T-cell (primary cell): ENCODE measurements around the gene BOC. TPM values are rescaled to one million over a fixed set of nuclear protein-coding genes. Genes with fewer than 3 reads are reported as not detected.
A peak's percentile ranks its signal among the peaks of the same experiment; 100 is the strongest.

Experiments used
- ATAC-seq, 4 experiments: fragments of 200-7000 bp in 3 of 4; fragments of 150-1000 bp in 1 of 4; cut with Tn5 transposase; replicated peaks in 1 of 4; 1 replicate in 3 of 4; 2 replicates in 1 of 4; pipeline ENCODE4 v1.10.0; 2021; ENCODE audit warnings: moderate library complexity in 3 of 4, mild to moderate bottlenecking in 2 of 4, moderate number of reproducible peaks in 1 of 4
- CTCF ChIA-PET, 2 donors: fragments of 300-600 bp; sonication (Branson Sonifier 250); formaldehyde crosslinking; loops; one replicate each; lab custom pipeline; 2022; ENCODE audit warnings: antibody characterized with exemption in 2 of 2; lab: Charles Lee
- POLR2A ChIA-PET, 2 donors: fragments of 300-600 bp; sonication (Branson Sonifier 250); formaldehyde crosslinking; loops; one replicate each; lab custom pipeline; 2022; ENCODE audit warnings: antibody characterized with exemption in 2 of 2; lab: Charles Lee
- DNase-seq, 35 experiments: peaks; one replicate each; pipeline versions ENCODE4 v3.0.0 to v3.0.0-alpha.2; 2013 to 2023
- H3K27ac ChIP-seq: one replicate; pipeline ENCODE4 v1.5.1; 2013; ENCODE audit warnings: low read length
- H3K27me3 ChIP-seq, 2 experiments: replicated peaks in 1 of 2; 1 replicate in 1 of 2; 2 replicates in 1 of 2; pipeline versions ENCODE4 v1.6.1 to v1.7.0; 2013; ENCODE audit warnings: low read length in 1 of 2, mixed read lengths in 1 of 2; ENCODE audit not compliant: control insufficient read depth in 2 of 2, insufficient read depth in 2 of 2; ENCODE audit errors: extremely low read depth in 1 of 2
- H3K36me3 ChIP-seq, 2 donors: 1 replicate in 1 of 2; 2 replicates in 1 of 2; pipeline versions ENCODE4 v1.6.1 to v1.7.0; 2013; ENCODE audit warnings: low read length in 1 of 2; ENCODE audit not compliant: control insufficient read depth in 2 of 2, insufficient read depth in 1 of 2; ENCODE audit errors: extremely low read depth in 1 of 2
- H3K4me1 ChIP-seq, 2 experiments: 1 replicate in 1 of 2; 2 replicates in 1 of 2; pipeline versions ENCODE4 v1.6.1 to v1.7.0; 2013; ENCODE audit warnings: low read length in 2 of 2, mixed read lengths in 1 of 2; ENCODE audit not compliant: insufficient read depth in 2 of 2, control insufficient read depth in 1 of 2; ENCODE audit errors: extremely low read depth in 1 of 2
- H3K4me3 ChIP-seq, 2 donors: 1 replicate in 1 of 2; 2 replicates in 1 of 2; pipeline versions ENCODE4 v1.5.1 to v1.7.0; 2013; ENCODE audit warnings: mild to moderate bottlenecking in 2 of 2, low read length in 1 of 2, moderate library complexity in 1 of 2; ENCODE audit not compliant: control insufficient read depth in 1 of 2; ENCODE audit errors: extremely low read depth in 1 of 2
- H3K9me3 ChIP-seq: 2 replicates; pipeline ENCODE4 v1.7.0; 2013
- H3K27ac Mint-ChIP-seq, 2 donors: one replicate each; pipeline ENCODE4 v1.8.0; 2020 to 2021; ENCODE audit warnings: mild to moderate bottlenecking in 2 of 2, mixed read lengths in 2 of 2
- H3K27me3 Mint-ChIP-seq, 2 donors: one replicate each; pipeline ENCODE4 v1.8.0; 2021 to 2022; ENCODE audit warnings: mixed read lengths in 2 of 2
- H3K36me3 Mint-ChIP-seq: one replicate; pipeline ENCODE4 v1.8.0; 2021; ENCODE audit warnings: mixed read lengths
- H3K4me1 Mint-ChIP-seq, 3 donors: one replicate each; pipeline ENCODE4 v1.8.0; 2020 to 2022; ENCODE audit warnings: mixed read lengths in 3 of 3, mild to moderate bottlenecking in 1 of 3
- H3K4me3 Mint-ChIP-seq, 3 donors: one replicate each; pipeline ENCODE4 v1.8.0; 2020 to 2022; ENCODE audit warnings: mild to moderate bottlenecking in 3 of 3, mixed read lengths in 3 of 3, moderate library complexity in 3 of 3
- H3K9me3 Mint-ChIP-seq, 3 donors: one replicate each; pipeline ENCODE4 v1.8.0; 2020 to 2022; ENCODE audit warnings: mixed read lengths in 3 of 3
- WGBS: methylation state at CpG from one replicate; pipeline ENCODE4 v1.1.5; 2013; ENCODE audit warnings: missing lambda C conversion rate; ENCODE audit not compliant: insufficient coverage; 5-methylcytosine and 5-hydroxymethylcytosine counted together
- total RNA-seq, 35 experiments: library from RNA in 6 of 35; stranded (reverse) in 6 of 35; fragments of 120-200 nt in 1 of 35; gene quantifications; one replicate each; pipeline versions ENCODE4 v1.2.1 to v1.2.4 and lab custom pipeline; 2013 to 2026

BOC gene
- total RNA-seq, 5 donors from 2014 or later (not counting 1 experiment from before 2014, with no cell fraction given) = 0.16 to 0.20 TPM; not detected in 3

DNA sequence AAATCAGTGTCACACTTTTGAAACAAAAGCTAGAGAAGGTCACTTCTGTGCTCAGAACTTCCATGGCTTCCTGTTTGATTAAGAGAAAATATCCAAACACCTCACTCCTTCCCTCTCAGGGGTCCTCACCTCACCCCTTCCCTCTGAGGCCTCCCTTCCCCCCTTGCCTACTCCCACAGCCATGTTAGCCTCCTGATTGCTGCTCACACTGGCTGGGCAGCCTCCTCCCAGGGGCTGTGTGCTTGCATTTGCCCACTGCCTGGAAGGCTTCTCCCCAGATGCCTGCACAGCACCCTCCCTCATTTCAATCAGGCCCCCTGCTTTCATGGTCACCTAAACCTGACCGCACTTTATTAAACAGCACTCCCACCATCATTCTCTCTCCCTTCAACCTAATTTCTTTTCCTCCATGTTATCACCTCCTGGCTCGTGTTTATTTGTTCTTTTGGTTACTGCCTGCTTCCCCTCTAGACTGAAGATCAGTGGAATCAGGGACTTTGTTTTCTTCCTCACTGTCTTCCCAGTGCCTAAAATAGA, 10.4 kb downstream of the BOC start:
- peaks cover 0 to 22% of the 10 kb centered on the region in 2 experiments for H3K27me3 ChIP-seq
- H3K36me3 ChIP-seq = no peaks in the 10 kb centered on the region
- ChIA-PET POLR2A (no interaction called here), CTCF (interaction anchor here in 1 of 2 donors (0.6 kb wide), 1 partner anchor 149 kb away, joined by 6 read pairs; no protein-coding TSS in a partner anchor)
- H3K4me1 ChIP-seq = peaks cover 6 to 8% of the 10 kb centered on the region in 2 experiments
- ATAC-seq (no peak), DNase-seq (no peak)
- Mint-ChIP-seq H3K9me3 (no peaks in the 10 kb centered on the region), H3K27ac (no peak overlapping the region), H3K4me1 (peaks cover 10 to 15% (median 13%) of the 10 kb centered on the region in 3 donors), H3K36me3 (no peaks in the 10 kb centered on the region), H3K27me3 (peaks cover 19 to 47% of the 10 kb centered on the region in 2 donors), H3K4me3 (no peak overlapping the region)
- no peaks in the 10 kb centered on the region for H3K9me3 ChIP-seq
- no peak overlapping the region for H3K4me3 ChIP-seq
- 90% methylated on average over 2 of the region's 2 CpGs for WGBS
- no peak overlapping the region for H3K27ac ChIP-seq

DNA sequence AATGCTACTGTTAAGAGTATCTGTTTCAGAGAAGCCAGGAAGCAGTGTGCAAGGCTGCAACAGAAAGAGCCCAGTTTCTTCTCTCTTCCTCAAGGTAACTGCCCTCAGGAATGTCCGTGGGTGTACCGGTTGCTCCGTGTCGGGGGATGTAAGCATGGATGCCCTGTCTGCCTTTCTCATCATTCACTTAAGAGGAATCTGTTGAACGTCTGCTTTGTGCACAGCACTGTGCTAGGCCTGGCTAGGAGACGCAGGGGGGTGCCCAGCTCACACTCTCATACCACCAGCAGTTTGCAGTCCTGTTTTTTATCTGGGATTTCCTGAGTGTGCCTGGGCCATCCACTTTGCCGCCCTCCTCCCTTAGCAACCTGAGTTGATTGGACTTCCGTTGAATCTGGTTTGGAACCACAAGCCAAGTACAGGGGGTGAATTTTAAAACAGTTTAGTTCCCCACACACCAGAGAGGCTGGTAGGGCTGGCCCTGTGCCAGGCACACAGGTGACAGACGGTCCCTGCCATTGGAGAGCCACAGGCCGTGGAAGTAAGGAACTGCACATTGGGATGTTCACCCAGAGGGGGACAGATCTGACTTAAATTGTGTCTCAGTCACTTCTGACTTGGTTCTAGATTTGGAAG, 11.2 kb downstream of the BOC start:
- Mint-ChIP-seq H3K4me3 (no peak overlapping the region), H3K27me3 (peaks cover 19 to 43% of the 10 kb centered on the region in 2 donors), H3K36me3 (no peaks in the 10 kb centered on the region), H3K4me1 (peaks cover 10 to 15% (median 13%) of the 10 kb centered on the region in 3 donors), H3K27ac (no peak overlapping the region), H3K9me3 (no peaks in the 10 kb centered on the region)
- H3K27me3 ChIP-seq = peaks cover 0 to 22% of the 10 kb centered on the region in 2 experiments
- WGBS = 60% methylated on average over 7 of the region's 10 CpGs
- no peaks in the 10 kb centered on the region for H3K9me3 ChIP-seq
- no peak overlapping the region for H3K4me3 ChIP-seq
- ChIA-PET POLR2A (no interaction called here), CTCF (interaction anchor here in 1 of 2 donors (0.6 kb wide), 1 partner anchor 150 kb away, joined by 6 read pairs; no protein-coding TSS in a partner anchor)
- H3K36me3 ChIP-seq = no peaks in the 10 kb centered on the region
- DNase-seq (no peak), ATAC-seq (no peak)
- no peak overlapping the region for H3K27ac ChIP-seq
- H3K4me1 ChIP-seq = peaks cover 6 to 8% of the 10 kb centered on the region in 2 experiments

DNA sequence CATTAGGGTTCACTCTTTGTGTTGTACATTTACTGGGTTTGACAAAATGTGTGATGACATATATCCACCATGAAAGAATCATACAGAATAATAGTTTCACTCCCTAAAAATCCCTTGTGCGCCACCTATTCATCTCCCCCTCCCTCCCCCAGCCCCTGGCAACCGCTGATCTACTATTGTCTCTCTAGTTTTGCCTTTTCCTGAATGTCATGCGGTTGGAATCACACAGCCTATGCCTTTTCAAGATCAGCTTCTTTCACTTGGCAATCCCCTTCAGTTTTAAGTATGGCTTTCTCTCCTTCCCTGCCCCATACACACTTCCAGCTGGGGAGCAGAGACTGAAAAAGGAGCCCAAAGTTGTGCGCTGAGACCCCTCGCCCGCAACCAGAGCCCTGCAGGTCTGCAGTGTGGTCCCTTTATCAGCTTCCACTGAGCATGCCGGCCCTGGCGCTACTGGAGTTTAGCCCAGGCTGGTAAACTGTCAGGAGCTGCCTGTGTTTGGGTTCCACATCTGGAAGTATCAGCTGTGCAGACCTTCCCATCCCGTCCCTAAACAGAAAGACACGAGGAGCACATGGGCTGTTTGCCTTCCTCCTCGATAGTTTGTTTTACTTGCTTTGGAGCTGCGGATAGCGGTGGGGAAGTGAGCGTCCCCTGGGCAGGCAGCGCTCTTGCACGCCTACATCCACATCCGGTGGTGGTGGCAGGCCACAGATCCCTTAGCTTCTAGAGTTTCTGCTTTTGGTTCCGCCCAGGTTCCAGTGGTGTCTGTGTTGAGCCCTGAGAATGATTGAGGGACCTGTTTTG, 12.3 kb downstream of the BOC start:
- Mint-ChIP-seq H3K9me3 (no peaks in the 10 kb centered on the region), H3K27ac (no peak overlapping the region), H3K4me1 (peaks cover 10 to 15% (median 13%) of the 10 kb centered on the region in 3 donors), H3K4me3 (no peak overlapping the region), H3K36me3 (no peaks in the 10 kb centered on the region), H3K27me3 (peaks cover 16 to 34% of the 10 kb centered on the region in 2 donors)
- H3K4me1 ChIP-seq = peaks cover 6 to 8% of the 10 kb centered on the region in 2 experiments
- H3K36me3 ChIP-seq = no peaks in the 10 kb centered on the region
- H3K27ac ChIP-seq = no peak overlapping the region
- H3K4me3 ChIP-seq = no peak overlapping the region
- ChIA-PET CTCF (no interaction called here), POLR2A (no interaction called here)
- peaks cover 0 to 22% of the 10 kb centered on the region in 2 experiments for H3K27me3 ChIP-seq
- H3K9me3 ChIP-seq = no peaks in the 10 kb centered on the region
- ATAC-seq = peak in 1 of 4 experiments; percentile 43
- 65% methylated on average over 10 of the region's 18 CpGs for WGBS
- peak in 6 of 35 experiments; percentile 2 to 26 (median 5) for DNase-seq

DNA sequence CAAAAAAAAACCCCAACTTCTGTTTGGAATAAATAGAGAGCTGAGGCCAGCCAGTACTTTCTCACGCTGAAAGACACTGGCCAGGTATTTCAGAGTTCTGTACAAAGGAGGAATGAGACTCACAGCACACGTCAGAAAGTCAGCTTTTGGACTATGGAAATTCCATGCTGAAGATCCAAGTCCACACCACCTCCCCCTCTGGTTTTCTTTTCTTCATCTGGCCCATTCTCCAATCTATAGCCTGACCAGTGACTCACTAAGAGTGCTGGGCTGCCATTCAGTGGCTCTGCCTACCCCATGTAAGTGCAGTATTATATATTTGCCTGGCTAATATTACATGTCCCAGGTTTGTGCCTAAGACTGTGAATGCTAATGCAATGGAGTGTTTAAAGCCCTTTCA, 13.9 kb downstream of the BOC start:
- ATAC-seq (no peak), DNase-seq (no peak)
- H3K9me3 ChIP-seq = no peaks in the 10 kb centered on the region
- H3K36me3 ChIP-seq = no peaks in the 10 kb centered on the region
- Mint-ChIP-seq H3K9me3 (no peaks in the 10 kb centered on the region), H3K27me3 (peaks cover 13 to 31% of the 10 kb centered on the region in 2 donors), H3K4me3 (no peak overlapping the region), H3K36me3 (no peaks in the 10 kb centered on the region), H3K4me1 (peaks cover 10 to 15% (median 13%) of the 10 kb centered on the region in 3 donors), H3K27ac (no peak overlapping the region)
- H3K4me1 ChIP-seq = peaks cover 6 to 8% of the 10 kb centered on the region in 2 experiments
- no peak overlapping the region for H3K4me3 ChIP-seq
- H3K27me3 ChIP-seq = peaks cover 0 to 22% of the 10 kb centered on the region in 2 experiments
- CTCF ChIA-PET = interaction anchor here in 1 of 2 donors (0.5 kb wide), 1 partner anchor 623 kb away, joined by 4 read pairs; no protein-coding TSS in a partner anchor
- H3K27ac ChIP-seq = no peak overlapping the region
- POLR2A ChIA-PET = no interaction called here
- WGBS = no CpG with 5 or more reads among the region's 2 CpGs

DNA sequence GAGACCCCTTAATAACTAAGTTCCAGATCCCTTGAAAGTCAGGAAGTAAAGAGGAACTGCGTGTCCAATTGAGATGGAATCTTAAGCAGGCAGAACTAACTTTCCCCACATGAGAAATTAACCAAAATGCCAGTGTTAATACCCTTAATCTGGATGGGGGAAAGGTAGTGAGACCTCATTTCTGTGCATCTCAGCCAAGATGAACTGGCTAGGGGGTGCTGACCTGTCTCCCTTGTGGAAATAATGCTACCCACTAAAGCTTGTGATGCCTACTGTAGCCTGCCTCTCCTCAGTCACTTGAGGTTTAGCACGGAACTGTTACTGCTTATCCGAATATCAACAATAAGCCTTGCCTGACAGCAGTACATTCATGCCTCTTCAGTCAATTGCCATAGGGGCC, 15.1 kb downstream of the BOC start:
- no peak overlapping the region for H3K4me3 Mint-ChIP-seq
- H3K4me1 ChIP-seq = peaks cover 6 to 8% of the 10 kb centered on the region in 2 experiments
- DNase-seq = no peak
- H3K36me3 Mint-ChIP-seq = no peaks in the 10 kb centered on the region
- peaks cover 0 to 19% of the 10 kb centered on the region in 2 experiments for H3K27me3 ChIP-seq
- H3K27me3 Mint-ChIP-seq = peaks cover 13 to 21% of the 10 kb centered on the region in 2 donors
- WGBS = 82% methylated on average over 2 of the region's 3 CpGs
- H3K36me3 ChIP-seq = no peaks in the 10 kb centered on the region
- peaks cover 10 to 15% (median 13%) of the 10 kb centered on the region in 3 donors for H3K4me1 Mint-ChIP-seq
- no peak overlapping the region for H3K4me3 ChIP-seq
- ATAC-seq = no peak
- no peaks in the 10 kb centered on the region for H3K9me3 Mint-ChIP-seq
- ChIA-PET CTCF (no interaction called here), POLR2A (no interaction called here)
- no peaks in the 10 kb centered on the region for H3K9me3 ChIP-seq
- no peak overlapping the region for H3K27ac ChIP-seq
- H3K27ac Mint-ChIP-seq = no peak overlapping the region

DNA sequence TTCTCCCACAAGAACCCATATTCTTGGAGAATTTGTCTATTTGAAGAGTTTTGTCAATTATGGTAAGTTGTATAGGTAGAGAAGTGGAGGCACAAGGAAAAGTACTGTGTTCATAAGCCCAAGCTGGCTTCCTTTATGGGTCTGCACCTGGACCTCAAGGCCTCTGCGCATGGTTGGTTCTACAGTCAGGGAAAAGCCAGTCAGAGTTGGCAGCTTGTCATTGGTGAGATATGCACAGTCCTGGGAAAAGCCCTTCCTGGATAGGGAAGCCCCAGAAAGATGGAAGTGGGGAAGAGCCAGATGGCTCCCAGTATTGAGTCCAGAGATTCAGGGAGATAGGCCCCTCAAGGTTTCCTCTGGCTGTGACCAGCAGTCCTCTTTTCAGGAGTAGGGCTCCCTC, 15.8 kb downstream of the BOC start:
- ATAC-seq (no peak), DNase-seq (no peak)
- no peaks in the 10 kb centered on the region for H3K36me3 Mint-ChIP-seq
- ChIA-PET POLR2A (no interaction called here), CTCF (interaction anchor here in 1 of 2 donors (0.5 to 0.7 kb wide), 2 partner anchors 75 to 922 kb away, joined by 4 to 8 read pairs; no protein-coding TSS in a partner anchor)
- H3K27ac ChIP-seq = no peak overlapping the region
- H3K27me3 Mint-ChIP-seq = peaks cover 8 to 14% of the 10 kb centered on the region in 2 donors
- H3K9me3 ChIP-seq = no peaks in the 10 kb centered on the region
- peaks cover 10 to 15% (median 13%) of the 10 kb centered on the region in 3 donors for H3K4me1 Mint-ChIP-seq
- H3K27me3 ChIP-seq = peaks cover 0 to 19% of the 10 kb centered on the region in 2 experiments
- H3K27ac Mint-ChIP-seq = no peak overlapping the region
- H3K4me3 Mint-ChIP-seq = no peak overlapping the region
- WGBS = 100% methylated on average over 1 of the region's 1 CpG
- H3K4me3 ChIP-seq = no peak overlapping the region
- H3K4me1 ChIP-seq = peaks cover 6 to 8% of the 10 kb centered on the region in 2 experiments
- H3K9me3 Mint-ChIP-seq = no peaks in the 10 kb centered on the region
- H3K36me3 ChIP-seq = no peaks in the 10 kb centered on the region
